SK-N-SH treated with all-trans-retinoic acid at 6 μM for 48 hours (cell line): ENCODE measurements around the gene DTX1.

Source experiments
- CSDC2 ChIP-seq: fragments of 250-450 bp; sonication (Bioruptor Pico); IDR thresholded peaks from 2 replicates; pipeline ENCODE4 v1.5.0; 2020; ENCODE audit warnings: mild to moderate bottlenecking, moderate library complexity
- GLIS3 ChIP-seq: fragments of 250-450 bp; sonication (Bioruptor Pico); IDR thresholded peaks from 2 replicates; pipeline ENCODE4 v1.5.0; 2020; ENCODE audit warnings: mild to moderate bottlenecking, moderate library complexity
- POU6F1 ChIP-seq: fragments of 250-450 bp; sonication (Bioruptor Pico); IDR thresholded peaks from 2 replicates; pipeline ENCODE4 v1.8.0; 2021; ENCODE audit warnings: low read depth, mild to moderate bottlenecking, moderate library complexity, borderline replicate concordance
- PPARA ChIP-seq: fragments of 250-450 bp; sonication (Bioruptor Pico); IDR thresholded peaks from 2 replicates; pipeline ENCODE4 v1.5.0; 2020; ENCODE audit warnings: mild to moderate bottlenecking, borderline replicate concordance
- RARB ChIP-seq: fragments of 250-450 bp; sonication (Bioruptor Pico); IDR thresholded peaks from 2 replicates; pipeline ENCODE4 v1.8.0; 2021; ENCODE audit warnings: mild to moderate bottlenecking, moderate library complexity
- SNAI2 ChIP-seq: fragments of 250-450 bp; sonication (Bioruptor Pico); IDR thresholded peaks from 2 replicates; pipeline ENCODE4 v1.5.0; 2020; ENCODE audit warnings: mild to moderate bottlenecking, moderate library complexity

DNA sequence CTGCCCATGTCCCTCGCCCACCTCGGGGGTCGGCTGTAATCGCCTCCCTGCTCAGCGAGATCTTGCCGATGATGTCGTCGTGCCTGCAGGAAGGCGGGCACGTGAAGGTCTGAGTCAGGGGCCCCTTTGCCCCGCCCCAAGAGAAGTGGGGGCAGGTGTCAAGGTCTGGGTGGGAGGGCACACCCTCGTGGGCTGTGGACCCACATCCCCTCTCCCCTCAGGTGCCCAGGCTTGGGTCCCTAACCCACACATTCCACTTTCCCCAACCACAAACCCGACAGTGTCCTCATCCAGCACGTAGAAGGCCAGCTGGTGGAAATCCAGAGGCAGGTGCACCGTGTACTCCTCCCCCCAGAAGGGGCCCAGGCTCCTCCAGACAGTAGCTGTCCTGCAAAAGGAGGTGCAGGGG, 71.3 kb downstream of the DTX1 start:
- no peak for TF ChIP-seq SNAI2 (CRISPR knock-in tag)
- no peak for TF ChIP-seq PPARA (CRISPR knock-in tag)
- TF ChIP-seq RARB (CRISPR knock-in tag), result no peak
- no peak for TF ChIP-seq POU6F1
- TF ChIP-seq CSDC2, result no peak
- TF ChIP-seq GLIS3 (CRISPR knock-in tag), result no peak
